ENCODE results near the gene VSX1. TPM values are rescaled to one million over a fixed set of nuclear protein-coding genes. Genes with fewer than 3 reads are reported as not detected.

VSX1 gene
- total and polyA plus RNA-seq, 9 of the 15 experiments (the other 6 are each of a cell fraction or from before 2014, with no cell fraction given), result not detected

DNA sequence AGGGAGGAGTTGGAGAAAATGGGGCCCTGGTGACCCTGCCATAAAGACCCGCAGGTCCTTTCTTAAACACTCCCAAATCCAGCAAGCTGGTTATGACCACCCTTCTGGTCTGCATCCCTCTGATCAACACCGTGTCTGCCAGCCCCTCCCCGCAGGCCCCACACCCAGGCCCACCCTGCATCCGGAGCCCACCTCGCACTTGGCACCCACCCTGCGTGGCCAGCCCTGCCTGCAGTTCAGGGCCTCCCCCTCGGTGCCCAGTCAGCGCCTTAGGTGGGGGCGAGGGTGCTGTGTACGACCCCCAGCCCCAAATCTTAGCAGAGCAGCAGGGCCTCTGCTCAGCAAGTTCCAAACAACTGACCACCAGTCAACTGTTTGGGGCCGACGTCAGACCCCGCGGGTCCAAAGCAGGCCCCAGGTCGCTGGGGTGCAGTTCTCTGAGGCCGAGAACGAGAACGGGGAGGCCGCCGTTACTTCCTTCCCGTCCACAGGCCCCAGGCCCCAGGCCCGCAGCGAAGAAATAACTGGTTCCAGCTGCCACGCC lies 25.2 kb downstream of the VSX1 start:
- Histone ChIP-seq H4K20me1 (replicated peaks; ENCODE audit: control insufficient read depth, insufficient read depth, low read length) (no peaks in the 10 kb centered on the region; the same call in 1 of the 2 replicates), H2AFZ (ENCODE audit: low read depth, low read length) (no peak overlapping the region), H3K36me3 (ENCODE audit: control insufficient read depth, insufficient read depth, low read length) (no peaks in the 10 kb centered on the region), H3K4me3 (no peak overlapping the region), H3K4me1 (replicated peaks in 1 of 2; ENCODE audit: control insufficient read depth in 2 of 2, insufficient read depth in 2 of 2, low read length in 2 of 2) (peaks cover 7 to 24% of the 10 kb centered on the region in 2 experiments; a peak in 4 of 5 replicates), H3K4me2 (ENCODE audit: insufficient read depth, low read length) (no peak overlapping the region), H3K9me3 (replicated peaks; ENCODE audit: control insufficient read depth, insufficient read depth, low read depth, low read length) (no peaks in the 10 kb centered on the region), H3K27ac (ENCODE audit: extremely low read depth, low read depth, low read length) (no peak overlapping the region), H3K27me3 (ENCODE audit: control insufficient read depth in 2 of 2, insufficient read depth in 2 of 2, low read length in 2 of 2) (peaks cover 0 to 33% of the 10 kb centered on the region in 2 experiments; a peak in 3 of 5 replicates), H3K79me2 (ENCODE audit: control insufficient read depth, insufficient read depth, low read length) (no peaks in the 10 kb centered on the region), H3K9me1 (ENCODE audit: control insufficient read depth, insufficient read depth, low read length) (no peaks in the 10 kb centered on the region), H3K9ac (ENCODE audit: insufficient read depth in 1 of 2, low read depth in 2 of 2, low read length in 2 of 2) (no peak overlapping the region)
- ATAC-seq (no peak), DNase-seq (ENCODE audit: extremely low read depth in 1 of 4, low spot score in 3 of 4) (no peak), FAIRE-seq (no peak)
- ChIA-PET CTCF (ENCODE audit: low intra/inter-chr PET ratio) (no interaction called here), POLR2A (no interaction called here)
- 10% methylated on average over 18 of the region's 24 CpGs for WGBS (ENCODE audit: insufficient coverage, low coverage, missing lambda C conversion rate)
- BruUV-seq (replicated peaks), result no TSS peak
- intact Hi-C loops (cut with micrococcal nuclease) (no loop called here), in situ Hi-C loops (cut with MboI) (no loop called here)
- TF ChIP-seq PYGO2 (tag; IDR thresholded peaks at IDR 0.05), result no peak
- no peak for TF ChIP-seq PCBP1 (IDR thresholded peaks at IDR 0.05; ENCODE audit: low read depth, low read length, poor library complexity, severe bottlenecking)
- TF ChIP-seq PTBP1 (IDR thresholded peaks at IDR 0.05; ENCODE audit: low read depth, low read length), result no peak
- no peak for TF ChIP-seq HLTF (IDR thresholded peaks at IDR 0.05)
- TF ChIP-seq LEF1 (IDR thresholded peaks at IDR 0.05), result no peak
- TF ChIP-seq, protein P1, sequence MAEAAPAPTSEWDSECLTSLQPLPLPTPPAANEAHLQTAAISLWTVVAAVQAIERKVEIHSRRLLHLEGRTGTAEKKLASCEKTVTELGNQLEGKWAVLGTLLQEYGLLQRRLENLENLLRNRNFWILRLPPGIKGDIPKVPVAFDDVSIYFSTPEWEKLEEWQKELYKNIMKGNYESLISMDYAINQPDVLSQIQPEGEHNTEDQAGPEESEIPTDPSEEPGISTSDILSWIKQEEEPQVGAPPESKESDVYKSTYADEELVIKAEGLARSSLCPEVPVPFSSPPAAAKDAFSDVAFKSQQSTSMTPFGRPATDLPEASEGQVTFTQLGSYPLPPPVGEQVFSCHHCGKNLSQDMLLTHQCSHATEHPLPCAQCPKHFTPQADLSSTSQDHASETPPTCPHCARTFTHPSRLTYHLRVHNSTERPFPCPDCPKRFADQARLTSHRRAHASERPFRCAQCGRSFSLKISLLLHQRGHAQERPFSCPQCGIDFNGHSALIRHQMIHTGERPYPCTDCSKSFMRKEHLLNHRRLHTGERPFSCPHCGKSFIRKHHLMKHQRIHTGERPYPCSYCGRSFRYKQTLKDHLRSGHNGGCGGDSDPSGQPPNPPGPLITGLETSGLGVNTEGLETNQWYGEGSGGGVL (CRISPR knock-in tag; IDR thresholded peaks at IDR 0.05), result no peak
- TF ChIP-seq ZBTB17 (CRISPR knock-in tag; IDR thresholded peaks at IDR 0.05), result no peak
- TF ChIP-seq ZNF717 (CRISPR knock-in tag; IDR thresholded peaks at IDR 0.05), result no peak
- TF ChIP-seq, protein P2, sequence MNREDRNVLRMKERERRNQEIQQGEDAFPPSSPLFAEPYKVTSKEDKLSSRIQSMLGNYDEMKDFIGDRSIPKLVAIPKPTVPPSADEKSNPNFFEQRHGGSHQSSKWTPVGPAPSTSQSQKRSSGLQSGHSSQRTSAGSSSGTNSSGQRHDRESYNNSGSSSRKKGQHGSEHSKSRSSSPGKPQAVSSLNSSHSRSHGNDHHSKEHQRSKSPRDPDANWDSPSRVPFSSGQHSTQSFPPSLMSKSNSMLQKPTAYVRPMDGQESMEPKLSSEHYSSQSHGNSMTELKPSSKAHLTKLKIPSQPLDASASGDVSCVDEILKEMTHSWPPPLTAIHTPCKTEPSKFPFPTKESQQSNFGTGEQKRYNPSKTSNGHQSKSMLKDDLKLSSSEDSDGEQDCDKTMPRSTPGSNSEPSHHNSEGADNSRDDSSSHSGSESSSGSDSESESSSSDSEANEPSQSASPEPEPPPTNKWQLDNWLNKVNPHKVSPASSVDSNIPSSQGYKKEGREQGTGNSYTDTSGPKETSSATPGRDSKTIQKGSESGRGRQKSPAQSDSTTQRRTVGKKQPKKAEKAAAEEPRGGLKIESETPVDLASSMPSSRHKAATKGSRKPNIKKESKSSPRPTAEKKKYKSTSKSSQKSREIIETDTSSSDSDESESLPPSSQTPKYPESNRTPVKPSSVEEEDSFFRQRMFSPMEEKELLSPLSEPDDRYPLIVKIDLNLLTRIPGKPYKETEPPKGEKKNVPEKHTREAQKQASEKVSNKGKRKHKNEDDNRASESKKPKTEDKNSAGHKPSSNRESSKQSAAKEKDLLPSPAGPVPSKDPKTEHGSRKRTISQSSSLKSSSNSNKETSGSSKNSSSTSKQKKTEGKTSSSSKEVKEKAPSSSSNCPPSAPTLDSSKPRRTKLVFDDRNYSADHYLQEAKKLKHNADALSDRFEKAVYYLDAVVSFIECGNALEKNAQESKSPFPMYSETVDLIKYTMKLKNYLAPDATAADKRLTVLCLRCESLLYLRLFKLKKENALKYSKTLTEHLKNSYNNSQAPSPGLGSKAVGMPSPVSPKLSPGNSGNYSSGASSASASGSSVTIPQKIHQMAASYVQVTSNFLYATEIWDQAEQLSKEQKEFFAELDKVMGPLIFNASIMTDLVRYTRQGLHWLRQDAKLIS (CRISPR knock-in tag; IDR thresholded peaks at IDR 0.05), result no peak
- TF ChIP-seq, protein P3, sequence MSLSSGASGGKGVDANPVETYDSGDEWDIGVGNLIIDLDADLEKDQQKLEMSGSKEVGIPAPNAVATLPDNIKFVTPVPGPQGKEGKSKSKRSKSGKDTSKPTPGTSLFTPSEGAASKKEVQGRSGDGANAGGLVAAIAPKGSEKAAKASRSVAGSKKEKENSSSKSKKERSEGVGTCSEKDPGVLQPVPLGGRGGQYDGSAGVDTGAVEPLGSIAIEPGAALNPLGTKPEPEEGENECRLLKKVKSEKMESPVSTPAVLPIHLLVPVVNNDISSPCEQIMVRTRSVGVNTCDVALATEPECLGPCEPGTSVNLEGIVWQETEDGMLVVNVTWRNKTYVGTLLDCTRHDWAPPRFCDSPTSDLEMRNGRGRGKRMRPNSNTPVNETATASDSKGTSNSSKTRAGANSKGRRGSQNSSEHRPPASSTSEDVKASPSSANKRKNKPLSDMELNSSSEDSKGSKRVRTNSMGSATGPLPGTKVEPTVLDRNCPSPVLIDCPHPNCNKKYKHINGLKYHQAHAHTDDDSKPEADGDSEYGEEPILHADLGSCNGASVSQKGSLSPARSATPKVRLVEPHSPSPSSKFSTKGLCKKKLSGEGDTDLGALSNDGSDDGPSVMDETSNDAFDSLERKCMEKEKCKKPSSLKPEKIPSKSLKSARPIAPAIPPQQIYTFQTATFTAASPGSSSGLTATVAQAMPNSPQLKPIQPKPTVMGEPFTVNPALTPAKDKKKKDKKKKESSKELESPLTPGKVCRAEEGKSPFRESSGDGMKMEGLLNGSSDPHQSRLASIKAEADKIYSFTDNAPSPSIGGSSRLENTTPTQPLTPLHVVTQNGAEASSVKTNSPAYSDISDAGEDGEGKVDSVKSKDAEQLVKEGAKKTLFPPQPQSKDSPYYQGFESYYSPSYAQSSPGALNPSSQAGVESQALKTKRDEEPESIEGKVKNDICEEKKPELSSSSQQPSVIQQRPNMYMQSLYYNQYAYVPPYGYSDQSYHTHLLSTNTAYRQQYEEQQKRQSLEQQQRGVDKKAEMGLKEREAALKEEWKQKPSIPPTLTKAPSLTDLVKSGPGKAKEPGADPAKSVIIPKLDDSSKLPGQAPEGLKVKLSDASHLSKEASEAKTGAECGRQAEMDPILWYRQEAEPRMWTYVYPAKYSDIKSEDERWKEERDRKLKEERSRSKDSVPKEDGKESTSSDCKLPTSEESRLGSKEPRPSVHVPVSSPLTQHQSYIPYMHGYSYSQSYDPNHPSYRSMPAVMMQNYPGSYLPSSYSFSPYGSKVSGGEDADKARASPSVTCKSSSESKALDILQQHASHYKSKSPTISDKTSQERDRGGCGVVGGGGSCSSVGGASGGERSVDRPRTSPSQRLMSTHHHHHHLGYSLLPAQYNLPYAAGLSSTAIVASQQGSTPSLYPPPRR (CRISPR knock-in tag; IDR thresholded peaks at IDR 0.05; ENCODE audit: borderline replicate concordance), result no peak
- no peak for TF ChIP-seq E2F3 (CRISPR knock-in tag; IDR thresholded peaks at IDR 0.05)
- no peak for TF ChIP-seq SLC30A9 (CRISPR knock-in tag; IDR thresholded peaks at IDR 0.05)
- TF ChIP-seq NELFE (IDR thresholded peaks at IDR 0.05; ENCODE audit: insufficient read depth, insufficient read length), result no peak

Measured in K562 (cell line).